Kidney epithelial cell (primary cell): ENCODE results near the gene TNFRSF18. TPM values are rescaled to one million over a fixed set of nuclear protein-coding genes. Genes with fewer than 3 reads are reported as not detected.
A peak's percentile ranks its signal among the peaks of the same experiment; 100 is the strongest.

Experiments used
- DNase-seq: peaks from one replicate; pipeline ENCODE4 v3.0.0-alpha.2; 2010; ENCODE audit warnings: low read depth
- H3K27me3 ChIP-seq: 2 replicates; pipeline ENCODE4 v1.6.0; 2011; ENCODE audit warnings: low read length; ENCODE audit not compliant: control insufficient read depth, insufficient read depth
- H3K36me3 ChIP-seq: 2 replicates; pipeline ENCODE4 v1.5.1; 2011; ENCODE audit warnings: low read length; ENCODE audit not compliant: control insufficient read depth, insufficient read depth
- H3K4me3 ChIP-seq: 2 replicates; pipeline ENCODE4 v1.5.1; 2011; ENCODE audit warnings: low read depth, mild to moderate bottlenecking, control low read depth, low read length
- CTCF ChIP-seq: IDR thresholded peaks from 2 replicates; pipeline ENCODE4 v1.5.1; 2011; ENCODE audit warnings: mild to moderate bottlenecking, moderate library complexity, low read length, control low read depth, inconsistent platforms; ENCODE audit not compliant: insufficient read depth, poor library complexity, severe bottlenecking
- total RNA-seq: library from RNA; depleted of rRNA; stranded (reverse); fragments of >200 nt; gene quantifications from 2 replicates; pipeline ENCODE4 v1.2.3, GENCODE V29; 2015

The TNFRSF18 gene
- total RNA-seq, 1 donor from 2014 or later, result 0.67 TPM

- no peak for TF ChIP-seq CTCF
- Histone ChIP-seq H3K36me3 (peaks cover 2% of the 10 kb centered on the region), H3K4me3 (no peak overlapping the region), H3K27me3 (peaks cover 16% of the 10 kb centered on the region)
- no peak for DNase-seq
These were observed 28.8 kb upstream of the TNFRSF18 start for GRCh38 chr1:1235016-1235744.

GRCh38 chr1:1234180-1234808, 27.9 kb upstream of the TNFRSF18 start:
- DNase-seq, result no peak
- Histone ChIP-seq H3K27me3 (peaks cover 7% of the 10 kb centered on the region), H3K4me3 (no peak overlapping the region), H3K36me3 (peaks cover 2% of the 10 kb centered on the region)
- TF ChIP-seq CTCF, result no peak

- peaks cover 4% of the 10 kb centered on the region for H3K27me3 ChIP-seq
- TF ChIP-seq CTCF, result no peak
- peaks cover 2% of the 10 kb centered on the region for H3K36me3 ChIP-seq
- no peak for DNase-seq
- no peak overlapping the region for H3K4me3 ChIP-seq
These were observed 27.1 kb upstream of the TNFRSF18 start for GRCh38 chr1:1233567-1233892.

GRCh38 chr1:1232796-1233566, 26.6 kb upstream of the TNFRSF18 start:
- H3K4me3 ChIP-seq, result no peak overlapping the region
- TF ChIP-seq CTCF, result no peak
- no peak for DNase-seq
- H3K27me3 ChIP-seq, result peaks cover 3% of the 10 kb centered on the region
- H3K36me3 ChIP-seq, result peaks cover 2% of the 10 kb centered on the region

GRCh38 chr1:1232208-1232795, 25.9 kb upstream of the TNFRSF18 start, which contains the start of gene B3GALT6:
Gene B3GALT6 (plus strand): TSS chr1:1232237. CDS start chr1:1232279, 42 bp downstream.
- no peak for DNase-seq
- TF ChIP-seq CTCF, result no peak

More at GRCh38 chr1:1232208-1232795, 25.9 kb upstream of the TNFRSF18 start, which contains the start of gene B3GALT6:
- Histone ChIP-seq H3K4me3 (peak within 1 kb of the TSS; percentile 87), H3K36me3 (peaks cover 4% of the 10 kb centered on the region), H3K27me3 (no peaks in the 10 kb centered on the region)
